HepG2 (cell line): ENCODE results near the gene RPF1. TPM values are rescaled to one million over a fixed set of nuclear protein-coding genes. Genes with fewer than 3 reads are reported as not detected.

ENCODE experiments used
- CBX5 ChIP-seq: sonication (generic); formaldehyde crosslinking; IDR thresholded peaks from 2 replicates; pipeline ENCODE4 v1.4.0; 2020; ENCODE audit warnings: missing genetic modification reagents, borderline replicate concordance
- ETV5 ChIP-seq: IDR thresholded peaks from 2 replicates; pipeline ENCODE4 v1.6.1; 2018; ENCODE audit warnings: missing biosample characterization, missing genetic modification reagents, inconsistent platforms, borderline replicate concordance
- GPBP1L1 ChIP-seq: sonication (generic); formaldehyde crosslinking; IDR thresholded peaks from 2 replicates; pipeline ENCODE4 v1.5.0; 2020; ENCODE audit warnings: mild to moderate bottlenecking, missing genetic modification reagents
- HDAC1 ChIP-seq: sonication (generic); formaldehyde crosslinking; IDR thresholded peaks from 2 replicates; pipeline ENCODE4 v1.5.1; 2020; ENCODE audit warnings: mild to moderate bottlenecking, missing genetic modification reagents
- JARID2 ChIP-seq: sonication (generic); formaldehyde crosslinking; IDR thresholded peaks from 2 replicates; pipeline ENCODE4 v1.8.1; 2023; ENCODE audit warnings: missing genetic modification reagents, inconsistent platforms; ENCODE audit not compliant: insufficient replicate concordance
- KDM4B ChIP-seq: sonication (generic); formaldehyde crosslinking; IDR thresholded peaks from 2 replicates; pipeline ENCODE4 v1.4.0; 2020; ENCODE audit warnings: missing genetic modification reagents
- LRRFIP1 ChIP-seq: sonication (generic); formaldehyde crosslinking; conservative IDR thresholded peaks from 2 replicates; pipeline ENCODE4 v1.4.0; 2020; ENCODE audit warnings: missing genetic modification reagents
- PCBP2 ChIP-seq: fragments of 200-400 bp; formaldehyde crosslinking; optimal IDR thresholded peaks from 2 replicates; pipeline ENCODE3; 2018; ENCODE audit warnings: low read length, low read depth; ENCODE audit not compliant: poor library complexity, severe bottlenecking
- PREB ChIP-seq: sonication (generic); formaldehyde crosslinking; IDR thresholded peaks from 2 replicates; pipeline ENCODE4 v1.4.0; 2020; ENCODE audit warnings: missing genetic modification reagents
- YEATS4 ChIP-seq: sonication (generic); formaldehyde crosslinking; IDR thresholded peaks from 2 replicates; pipeline ENCODE4 v1.4.0; 2020; ENCODE audit warnings: missing genetic modification reagents, borderline replicate concordance
- ZBTB20 ChIP-seq: sonication (generic); formaldehyde crosslinking; IDR thresholded peaks from 2 replicates; pipeline ENCODE4 v1.8.1; 2023; ENCODE audit warnings: missing genetic modification reagents, low read depth, mild to moderate bottlenecking, borderline replicate concordance
- ZHX1 ChIP-seq: sonication (generic); formaldehyde crosslinking; IDR thresholded peaks from 2 replicates; pipeline ENCODE4 v1.8.1; 2022; ENCODE audit warnings: low read depth, mild to moderate bottlenecking, missing genetic modification reagents
- ZNF563 ChIP-seq: sonication (generic); formaldehyde crosslinking; IDR thresholded peaks from 2 replicates; pipeline ENCODE4 v1.8.0; 2022; ENCODE audit warnings: mild to moderate bottlenecking, moderate library complexity, missing genetic modification reagents
- ZNF569 ChIP-seq: sonication (generic); formaldehyde crosslinking; IDR thresholded peaks from 2 replicates; pipeline ENCODE4 v1.5.0; 2020; ENCODE audit warnings: mild to moderate bottlenecking, missing genetic modification reagents, moderate library complexity, borderline replicate concordance
- polyA plus RNA-seq, 8 experiments: library from polyadenylated mRNA; depleted of rRNA in 3 of 8; stranded (reverse) in 7 of 8; unstranded in 1 of 8; fragments of >200 nt; fragmentation: Illumina TruSeq in 4 of 8; extraction: Trizol in 4 of 8; gene quantifications; 2 replicates each; pipeline versions ENCODE4 v1.2.1 to v1.2.3, GENCODE V29; 2011 to 2016; ENCODE audit warnings: low read depth in 4 of 8, missing spikeins in 1 of 8, mixed read lengths in 1 of 8; ENCODE audit not compliant: insufficient read depth in 1 of 8
- total RNA-seq, 5 experiments: library from RNA; depleted of rRNA; stranded (reverse); fragments of >200 nt; fragmentation: Illumina TruSeq; extraction: Trizol; gene quantifications; 2 replicates each; pipeline ENCODE4 v1.2.3, GENCODE V29; 2016; ENCODE audit warnings: low read depth in 1 of 5
- TF ChIP-seq, protein P1 (sequence below): sonication (generic); formaldehyde crosslinking; IDR thresholded peaks from 2 replicates; pipeline ENCODE4 v1.8.0; 2022; ENCODE audit warnings: mild to moderate bottlenecking, missing genetic modification reagents, moderate library complexity
- TF ChIP-seq, protein P2 (sequence below): sonication (generic); formaldehyde crosslinking; IDR thresholded peaks from 2 replicates; pipeline ENCODE4 v1.4.0; 2020; ENCODE audit warnings: missing genetic modification reagents, mild to moderate bottlenecking, borderline replicate concordance

The RPF1 gene
- total and polyA plus RNA-seq, 2 of the 13 experiments (the other 11 are each of a cell fraction or from before 2014, with no cell fraction given): 23.0 to 39.0 TPM

GRCh38 chr1:84506002-84506728 lies 27.1 kb downstream of the RPF1 start, which contains the start of the genes GNG5 and SPATA1 (continued):
- TF ChIP-seq PREB (CRISPR knock-in tag) (no peak), CBX5 (CRISPR knock-in tag) (no peak; the same call in 1 of the 2 replicates), ZBTB20 (no peak), YEATS4 (peak; percentile 48; the same call in 1 of the 2 replicates), ZNF563 (no peak), PCBP2 (no peak), ZNF569 (no peak), ZHX1 (CRISPR knock-in tag) (no peak), ETV5 (no peak; the same call in 1 of the 2 replicates), GPBP1L1 (CRISPR knock-in tag) (no peak), KDM4B (no peak), LRRFIP1 (CRISPR knock-in tag) (no peak), HDAC1 (CRISPR knock-in tag) (peak; percentile 53), JARID2 (CRISPR knock-in tag) (no peak)
- TF ChIP-seq, protein P1, sequence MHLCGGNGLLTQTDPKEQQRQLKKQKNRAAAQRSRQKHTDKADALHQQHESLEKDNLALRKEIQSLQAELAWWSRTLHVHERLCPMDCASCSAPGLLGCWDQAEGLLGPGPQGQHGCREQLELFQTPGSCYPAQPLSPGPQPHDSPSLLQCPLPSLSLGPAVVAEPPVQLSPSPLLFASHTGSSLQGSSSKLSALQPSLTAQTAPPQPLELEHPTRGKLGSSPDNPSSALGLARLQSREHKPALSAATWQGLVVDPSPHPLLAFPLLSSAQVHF (CRISPR knock-in tag): no peak
- TF ChIP-seq, protein P2, sequence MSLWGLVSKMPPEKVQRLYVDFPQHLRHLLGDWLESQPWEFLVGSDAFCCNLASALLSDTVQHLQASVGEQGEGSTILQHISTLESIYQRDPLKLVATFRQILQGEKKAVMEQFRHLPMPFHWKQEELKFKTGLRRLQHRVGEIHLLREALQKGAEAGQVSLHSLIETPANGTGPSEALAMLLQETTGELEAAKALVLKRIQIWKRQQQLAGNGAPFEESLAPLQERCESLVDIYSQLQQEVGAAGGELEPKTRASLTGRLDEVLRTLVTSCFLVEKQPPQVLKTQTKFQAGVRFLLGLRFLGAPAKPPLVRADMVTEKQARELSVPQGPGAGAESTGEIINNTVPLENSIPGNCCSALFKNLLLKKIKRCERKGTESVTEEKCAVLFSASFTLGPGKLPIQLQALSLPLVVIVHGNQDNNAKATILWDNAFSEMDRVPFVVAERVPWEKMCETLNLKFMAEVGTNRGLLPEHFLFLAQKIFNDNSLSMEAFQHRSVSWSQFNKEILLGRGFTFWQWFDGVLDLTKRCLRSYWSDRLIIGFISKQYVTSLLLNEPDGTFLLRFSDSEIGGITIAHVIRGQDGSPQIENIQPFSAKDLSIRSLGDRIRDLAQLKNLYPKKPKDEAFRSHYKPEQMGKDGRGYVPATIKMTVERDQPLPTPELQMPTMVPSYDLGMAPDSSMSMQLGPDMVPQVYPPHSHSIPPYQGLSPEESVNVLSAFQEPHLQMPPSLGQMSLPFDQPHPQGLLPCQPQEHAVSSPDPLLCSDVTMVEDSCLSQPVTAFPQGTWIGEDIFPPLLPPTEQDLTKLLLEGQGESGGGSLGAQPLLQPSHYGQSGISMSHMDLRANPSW (CRISPR knock-in tag): no peak
